AG04449 (cell line): Measurements from ENCODE around the gene GSX2.
"Not testable (repeated sequence)": the region's sequence is repeated elsewhere in the genome, so short reads cannot be mapped to it uniquely, and the experiment has no call there.

Source experiments
- CTCF ChIA-PET: fragments of 350-600 bp; formaldehyde crosslinking; extraction: SDS; loops from one replicate; lab custom pipeline; 2021; ENCODE audit warnings: antibody characterized with exemption; lab: Yijun Ruan, JAX
- POLR2A ChIA-PET: fragments of 400-600, 350-600 bp; formaldehyde crosslinking; extraction: SDS; loops from one replicate; lab custom pipeline; 2020; ENCODE audit warnings: antibody characterized with exemption, inconsistent platforms; lab: Yijun Ruan, JAX
- DNase-seq: peaks from one replicate; pipeline ENCODE4 v3.0.0-alpha.2; 2010; ENCODE audit warnings: low read depth, low spot score
- H3K4me3 ChIP-seq: 2 replicates; pipeline ENCODE4 v1.5.1; 2011; ENCODE audit warnings: low read depth, mild to moderate bottlenecking, control low read depth, low read length
- TF ChIP-seq, protein P1 (sequence below): IDR thresholded peaks from one replicate; pipeline ENCODE4 v1.5.1; 2011; ENCODE audit warnings: mild to moderate bottlenecking, moderate library complexity, low read length, control low read depth, inconsistent platforms; ENCODE audit not compliant: insufficient read depth; ENCODE audit errors: missing control alignments

Gene GSX2

DNA sequence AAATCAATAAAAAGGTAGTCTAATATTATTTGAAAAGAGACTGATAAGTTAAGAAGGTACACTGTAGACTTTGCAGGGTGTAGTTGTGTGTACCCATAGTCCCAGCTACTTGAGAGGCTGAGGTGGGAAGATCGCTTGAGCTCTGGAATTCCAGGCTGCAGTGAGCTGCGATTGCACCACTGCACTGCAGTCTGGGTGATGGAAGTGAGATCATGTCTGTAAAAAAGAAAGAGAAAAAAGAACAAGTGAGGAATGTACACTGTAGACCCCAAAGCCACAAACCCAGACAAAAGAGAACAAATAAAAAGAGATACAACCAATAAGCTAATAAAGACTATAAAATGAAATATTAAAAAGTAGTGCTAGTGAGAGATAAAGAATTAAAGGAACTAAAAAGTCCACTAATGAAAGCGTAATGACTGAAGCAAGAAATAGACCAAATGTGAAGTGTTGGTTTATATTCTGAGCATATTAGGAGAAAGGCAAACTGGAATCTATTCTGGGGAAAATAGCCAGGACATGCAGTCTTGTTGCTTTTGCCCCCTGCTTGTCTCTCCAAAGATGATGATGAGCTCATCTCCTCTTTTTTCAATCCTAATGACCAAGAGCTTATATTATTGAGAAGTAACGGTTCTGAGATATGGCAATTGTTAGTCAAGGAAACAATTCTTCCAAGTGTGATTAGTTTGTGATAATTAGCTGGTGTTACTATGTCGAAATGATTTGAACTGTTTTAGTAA is 19.1 kb downstream of the GSX2 start:
- CTCF ChIA-PET, result interaction anchor here (0.9 to 1.8 kb wide), 4 partner anchors 9 to 99 kb away, joined by 3 to 5 read pairs (median 3); no protein-coding TSS in a partner anchor
- no peak overlapping the region for H3K4me3 ChIP-seq
- POLR2A ChIA-PET, result no interaction called here
- TF ChIP-seq, protein P1, sequence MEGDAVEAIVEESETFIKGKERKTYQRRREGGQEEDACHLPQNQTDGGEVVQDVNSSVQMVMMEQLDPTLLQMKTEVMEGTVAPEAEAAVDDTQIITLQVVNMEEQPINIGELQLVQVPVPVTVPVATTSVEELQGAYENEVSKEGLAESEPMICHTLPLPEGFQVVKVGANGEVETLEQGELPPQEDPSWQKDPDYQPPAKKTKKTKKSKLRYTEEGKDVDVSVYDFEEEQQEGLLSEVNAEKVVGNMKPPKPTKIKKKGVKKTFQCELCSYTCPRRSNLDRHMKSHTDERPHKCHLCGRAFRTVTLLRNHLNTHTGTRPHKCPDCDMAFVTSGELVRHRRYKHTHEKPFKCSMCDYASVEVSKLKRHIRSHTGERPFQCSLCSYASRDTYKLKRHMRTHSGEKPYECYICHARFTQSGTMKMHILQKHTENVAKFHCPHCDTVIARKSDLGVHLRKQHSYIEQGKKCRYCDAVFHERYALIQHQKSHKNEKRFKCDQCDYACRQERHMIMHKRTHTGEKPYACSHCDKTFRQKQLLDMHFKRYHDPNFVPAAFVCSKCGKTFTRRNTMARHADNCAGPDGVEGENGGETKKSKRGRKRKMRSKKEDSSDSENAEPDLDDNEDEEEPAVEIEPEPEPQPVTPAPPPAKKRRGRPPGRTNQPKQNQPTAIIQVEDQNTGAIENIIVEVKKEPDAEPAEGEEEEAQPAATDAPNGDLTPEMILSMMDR, result no peak
- DNase-seq, result peak; percentile 19

DNA sequence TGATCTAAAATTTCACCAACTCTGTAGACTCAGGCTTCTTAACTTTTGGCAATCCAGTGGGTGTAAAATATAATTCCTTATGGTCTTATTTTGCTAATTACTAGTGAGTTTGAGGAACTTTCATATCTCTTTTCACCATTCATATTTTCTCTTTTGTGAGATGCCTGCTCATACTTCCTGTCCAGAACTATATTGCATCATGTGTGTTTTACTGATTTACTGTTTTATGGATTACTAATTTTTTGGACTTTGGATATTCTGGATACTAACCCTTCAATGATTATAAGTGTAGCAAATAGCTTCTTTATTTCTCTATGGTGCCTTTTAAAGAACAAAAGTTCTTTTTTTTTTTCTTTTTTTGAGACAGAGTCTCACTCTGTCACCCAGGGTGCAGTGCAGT is 20.6 kb downstream of the GSX2 start:
- ChIA-PET POLR2A (no interaction called here), CTCF (no interaction called here)
- TF ChIP-seq, protein P1, result no peak
- DNase-seq, result no peak
- no peak overlapping the region for H3K4me3 ChIP-seq

GRCh38 chr4:54127660-54128059 is 27.7 kb downstream of the GSX2 start:
- H3K4me3 ChIP-seq, result no peak overlapping the region
- ChIA-PET POLR2A (no interaction called here), CTCF (interaction anchor here (1.4 kb wide), 1 partner anchor 9 kb away, joined by 3 read pairs; no protein-coding TSS in a partner anchor)
- no peak for DNase-seq
- TF ChIP-seq, protein P1, result no peak

DNA sequence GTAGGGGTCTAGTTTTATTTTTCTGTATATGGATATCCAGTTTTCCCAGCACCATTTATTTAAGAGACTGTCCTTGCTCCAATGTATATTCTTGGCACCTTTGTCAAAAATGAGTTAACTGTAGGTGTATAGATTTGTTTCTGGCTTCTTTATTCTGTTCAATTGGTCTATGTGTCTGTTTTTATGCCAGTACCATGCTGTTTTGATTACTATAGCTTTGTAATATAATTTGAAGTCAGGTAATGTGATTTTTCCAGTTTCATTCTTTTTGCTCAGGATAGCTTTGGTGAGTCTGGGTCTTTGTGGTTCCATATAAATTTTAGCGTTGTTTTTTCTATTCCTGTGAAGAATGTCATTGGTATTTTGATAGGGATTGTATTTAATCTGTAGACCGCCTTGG is 28.7 kb downstream of the GSX2 start:
- H3K4me3 ChIP-seq, POLR2A ChIA-PET, DNase-seq: not testable (repeated sequence)
- CTCF ChIA-PET, result interaction anchor here (1.4 kb wide), 1 partner anchor 10 kb away, joined by 3 read pairs; no protein-coding TSS in a partner anchor

GRCh38 chr4:54139332-54139731 is 39.4 kb downstream of the GSX2 start:
- POLR2A ChIA-PET, result no interaction called here
- CTCF ChIA-PET, result no interaction called here
- TF ChIP-seq, protein P1, result no peak
- no peak overlapping the region for H3K4me3 ChIP-seq
- DNase-seq, result no peak

DNA sequence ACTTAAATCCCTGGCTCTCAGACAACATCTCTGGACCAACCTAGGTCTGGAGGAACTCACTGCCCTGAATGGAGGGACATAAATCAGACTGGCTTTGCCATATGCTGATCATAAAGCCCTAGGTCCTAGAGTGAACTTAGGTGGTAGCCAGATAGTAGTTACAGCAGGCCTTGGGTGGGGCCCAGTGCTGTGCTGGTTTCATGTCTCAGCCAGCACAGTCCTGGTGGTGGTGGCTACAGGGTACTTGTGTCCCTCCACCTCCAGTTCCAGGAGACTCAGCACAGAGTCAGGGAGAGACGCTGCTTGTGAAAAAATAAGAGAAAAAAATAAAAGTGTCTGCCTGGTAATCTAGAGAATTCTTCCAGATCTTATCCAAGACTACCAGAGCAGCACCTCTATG is 40.3 kb downstream of the GSX2 start:
- TF ChIP-seq, protein P1, result no peak
- H3K4me3 ChIP-seq, result no peak overlapping the region
- no peak for DNase-seq
- CTCF ChIA-PET, result no interaction called here
- POLR2A ChIA-PET, result no interaction called here

DNA sequence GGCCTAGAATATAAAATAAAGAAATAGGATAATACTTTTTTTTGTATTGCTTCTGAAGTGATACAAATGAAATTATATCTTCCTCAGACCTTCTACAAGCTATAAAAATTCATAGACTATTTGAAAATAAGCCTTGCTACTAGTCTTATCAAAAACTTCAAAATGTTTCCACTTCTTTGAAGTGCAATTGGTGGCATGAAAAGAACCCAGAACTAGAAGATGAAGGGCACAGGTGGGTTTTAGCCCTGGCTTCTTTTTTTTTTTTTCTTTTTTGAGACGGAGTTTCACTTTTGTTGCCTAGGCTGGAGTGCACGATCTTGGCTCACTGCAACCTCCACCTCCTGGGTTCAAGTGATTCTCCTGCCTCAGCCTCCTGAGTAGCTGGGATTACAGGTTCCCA is 44.2 kb downstream of the GSX2 start:
- DNase-seq, result no peak
- CTCF ChIA-PET, result no interaction called here
- POLR2A ChIA-PET, result interaction anchor here (0.7 kb wide), 1 partner anchor 1119 kb away, joined by 4 read pairs; no protein-coding TSS in a partner anchor
- no peak overlapping the region for H3K4me3 ChIP-seq
- TF ChIP-seq, protein P1, result no peak
